GM12878 (cell line): ENCODE results near the gene HGS. TPM values are rescaled to one million over a fixed set of nuclear protein-coding genes. Genes with fewer than 3 reads are reported as not detected.

ENCODE experiments used
- BCL11A ChIP-seq: IDR thresholded peaks from 2 replicates; pipeline ENCODE4 v1.6.1; 2011; ENCODE audit warnings: low read depth, low read length
- BCLAF1 ChIP-seq: fragments of 450-650 bp; IDR thresholded peaks from 2 replicates; pipeline ENCODE4 v1.6.1; 2017; ENCODE audit warnings: antibody characterized with exemption, mild to moderate bottlenecking, moderate library complexity
- BRCA1 ChIP-seq: IDR thresholded peaks from 2 replicates; pipeline ENCODE4 v1.6.1; 2011; ENCODE audit warnings: low read depth, low read length, improper control_type of control experiment
- CBX5 ChIP-seq: sonication (generic); IDR thresholded peaks from 2 replicates; pipeline ENCODE4 v1.6.1; 2016; ENCODE audit warnings: low read depth, moderate library complexity, mild to moderate bottlenecking, inconsistent platforms
- CEBPB ChIP-seq, 2 experiments: fragments of 150-350 bp in 1 of 2; IDR thresholded peaks; 2 replicates each; pipeline ENCODE4 v1.6.1; 2012 to 2014; ENCODE audit warnings: low read depth in 2 of 2, low read length in 2 of 2, borderline replicate concordance in 1 of 2, inconsistent platforms in 1 of 2
- DPF2 ChIP-seq: fragments of 450-650 bp; IDR thresholded peaks from 2 replicates; pipeline ENCODE4 v1.6.1; 2017; ENCODE audit warnings: mild to moderate bottlenecking
- ESRRA ChIP-seq: IDR thresholded peaks from 2 replicates; pipeline ENCODE4 v1.6.1; 2012; ENCODE audit warnings: mild to moderate bottlenecking, low read length, improper control_type of control experiment
- GATAD2B ChIP-seq: fragments of 450-650 bp; conservative IDR thresholded peaks from 2 replicates; pipeline ENCODE4 v1.6.1; 2017; ENCODE audit warnings: low read depth, mild to moderate bottlenecking, moderate library complexity
- IKZF1 ChIP-seq: fragments of 450-650 bp; conservative IDR thresholded peaks from 2 replicates; pipeline ENCODE4 v1.6.1; 2017; ENCODE audit warnings: antibody characterized with exemption, mild to moderate bottlenecking
- IKZF2 ChIP-seq, 2 experiments: fragments of 450-650 bp; IDR thresholded peaks; 2 replicates each; pipeline ENCODE4 v1.6.1; 2017; ENCODE audit warnings: mild to moderate bottlenecking in 2 of 2, moderate library complexity in 2 of 2
- KAT2A ChIP-seq: conservative IDR thresholded peaks from 2 replicates; pipeline ENCODE4 v1.6.1; 2011; ENCODE audit warnings: low read depth, low read length; ENCODE audit not compliant: control insufficient read depth
- LARP7 ChIP-seq: fragments of 450-650 bp; IDR thresholded peaks from 2 replicates; pipeline ENCODE4 v1.6.1; 2017; ENCODE audit warnings: mild to moderate bottlenecking
- NFIC ChIP-seq: IDR thresholded peaks from 2 replicates; pipeline ENCODE4 v1.6.1; 2012; ENCODE audit warnings: low read depth, mild to moderate bottlenecking, inconsistent platforms, low read length, moderate library complexity
- POLR2AphosphoS5 ChIP-seq: IDR thresholded peaks from 2 replicates; pipeline ENCODE4 v1.6.1; 2011; ENCODE audit warnings: mild to moderate bottlenecking, low read length, inconsistent platforms
- RELA ChIP-seq: fragments of 450-650 bp; IDR thresholded peaks from 2 replicates; pipeline ENCODE4 v1.8.0; 2014; ENCODE audit warnings: borderline replicate concordance; ENCODE audit not compliant: partially characterized antibody
- SIN3A ChIP-seq: IDR thresholded peaks from 2 replicates; pipeline ENCODE4 v1.6.1; 2012; ENCODE audit warnings: low read depth, low read length, improper control_type of control experiment
- TBL1XR1 ChIP-seq: IDR thresholded peaks from 2 replicates; pipeline ENCODE4 v1.6.1; 2012; ENCODE audit warnings: low read depth, low read length, improper control_type of control experiment
- TCF3 ChIP-seq: IDR thresholded peaks from 2 replicates; pipeline ENCODE4 v1.6.1; 2012; ENCODE audit warnings: low read depth, mild to moderate bottlenecking, low read length, borderline replicate concordance; ENCODE audit not compliant: insufficient read depth
- ZBTB4 ChIP-seq: fragments of 450-650 bp; formaldehyde crosslinking; IDR thresholded peaks from 2 replicates; pipeline ENCODE4 v1.4.0; 2022; ENCODE audit warnings: mild to moderate bottlenecking, moderate library complexity
- ZZZ3 ChIP-seq: IDR thresholded peaks from 2 replicates; pipeline ENCODE4 v1.6.1; 2011; ENCODE audit warnings: low read depth; ENCODE audit not compliant: control insufficient read depth, insufficient read length
- polyA plus RNA-seq, 11 experiments: library from polyadenylated mRNA; depleted of rRNA in 4 of 11; unstranded in 6 of 11; stranded (reverse) in 5 of 11; fragments of >200 nt; fragmentation: Nextera tagmentation in 4 of 11; fragmentation: Illumina TruSeq in 1 of 11; extraction: Ambion mirVana in 4 of 11; extraction: Trizol in 1 of 11; gene quantifications; 1 replicate in 1 of 11; 2 replicates in 10 of 11; pipeline versions ENCODE4 v1.2.1 to v1.2.3, GENCODE V29; 2011 to 2016; ENCODE audit warnings: inconsistent platforms in 2 of 11, missing spikeins in 2 of 11, low read depth in 1 of 11
- total RNA-seq, 4 experiments: library from RNA; depleted of rRNA in 3 of 4; stranded (reverse); fragments of >200 nt in 3 of 4; fragmentation: Illumina TruSeq in 1 of 4; extraction: Trizol in 1 of 4; gene quantifications; 2 replicates each; pipeline versions ENCODE4 v1.2.1 to v1.2.3, GENCODE V29; 2013 to 2021
- TF ChIP-seq, protein P1 (sequence below): IDR thresholded peaks from 2 replicates; pipeline ENCODE4 v1.6.1; 2012; ENCODE audit warnings: mild to moderate bottlenecking, low read depth, low read length

The HGS gene
- total and polyA plus RNA-seq, 10 of the 15 experiments (the other 5 are each of a cell fraction or from before 2014, with no cell fraction given), result 2.2 to 85.6 (median 55.3) TPM

DNA sequence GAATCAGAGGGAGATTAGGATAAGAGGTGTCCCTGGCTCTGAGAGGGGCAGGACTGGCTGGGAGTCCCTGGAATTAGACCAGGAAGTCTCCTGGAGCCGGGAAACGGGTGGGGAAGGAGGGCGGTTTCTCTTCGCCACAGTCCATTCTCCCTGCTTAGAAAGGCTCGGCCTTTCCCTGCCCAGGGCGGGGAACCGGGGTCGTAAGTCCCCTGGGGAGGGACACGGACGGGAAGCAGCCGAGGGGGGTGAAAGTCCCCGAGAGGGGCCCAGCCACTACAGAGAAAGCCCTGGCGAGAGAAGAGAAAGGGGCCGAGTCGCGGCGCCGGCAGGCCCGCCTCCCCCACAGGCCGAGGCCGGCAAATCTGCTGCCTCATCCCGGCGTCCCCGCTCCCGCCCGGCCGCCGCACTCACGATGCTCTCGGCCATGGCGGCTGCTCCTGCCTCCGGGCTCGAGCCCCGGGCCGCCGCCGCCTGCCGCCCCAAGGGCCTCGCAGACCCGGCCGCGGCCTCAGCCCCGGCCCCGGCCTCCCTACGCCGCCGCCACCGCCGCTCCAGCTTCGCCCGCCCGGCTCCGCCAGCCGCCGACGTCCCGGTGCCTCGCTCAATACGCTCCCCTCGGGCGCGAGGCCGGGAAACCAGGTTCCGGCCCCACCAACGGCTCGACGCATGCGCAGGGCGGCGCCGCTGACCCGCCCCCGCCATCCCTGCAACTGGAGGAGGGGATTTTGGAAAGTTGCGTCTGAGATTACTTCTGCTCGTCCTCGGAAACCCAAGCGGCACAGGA lies 47.1 kb upstream of the HGS start, which contains the start of the genes NPLOC4 and TSPAN10 (continued):
- peak; percentile 98 for TF ChIP-seq GATAD2B
- peak; percentile 97 for TF ChIP-seq IKZF1
- peak in 1 of 2 experiments; percentile 63; a peak in 1 of 4 replicates for TF ChIP-seq IKZF2 (IDR thresholded peaks at IDR 0.05)
- TF ChIP-seq POLR2AphosphoS5, result peak; percentile 68; the same call in 1 of the 2 replicates
- no peak for TF ChIP-seq ZBTB4 (CRISPR knock-in tag)
- peak; percentile 75 for TF ChIP-seq DPF2
- peak; percentile 100 for TF ChIP-seq LARP7
- 0 out of 2 replicates have a peak, but pooled peaks have one; percentile 57 for TF ChIP-seq BCLAF1
- TF ChIP-seq BCL11A, result no peak
- no peak for TF ChIP-seq BRCA1
- TF ChIP-seq ZZZ3, result no peak
- TF ChIP-seq TBL1XR1, result no peak
- peak; percentile 89 for TF ChIP-seq RELA
- TF ChIP-seq NFIC, result no peak
- TF ChIP-seq, protein P1, sequence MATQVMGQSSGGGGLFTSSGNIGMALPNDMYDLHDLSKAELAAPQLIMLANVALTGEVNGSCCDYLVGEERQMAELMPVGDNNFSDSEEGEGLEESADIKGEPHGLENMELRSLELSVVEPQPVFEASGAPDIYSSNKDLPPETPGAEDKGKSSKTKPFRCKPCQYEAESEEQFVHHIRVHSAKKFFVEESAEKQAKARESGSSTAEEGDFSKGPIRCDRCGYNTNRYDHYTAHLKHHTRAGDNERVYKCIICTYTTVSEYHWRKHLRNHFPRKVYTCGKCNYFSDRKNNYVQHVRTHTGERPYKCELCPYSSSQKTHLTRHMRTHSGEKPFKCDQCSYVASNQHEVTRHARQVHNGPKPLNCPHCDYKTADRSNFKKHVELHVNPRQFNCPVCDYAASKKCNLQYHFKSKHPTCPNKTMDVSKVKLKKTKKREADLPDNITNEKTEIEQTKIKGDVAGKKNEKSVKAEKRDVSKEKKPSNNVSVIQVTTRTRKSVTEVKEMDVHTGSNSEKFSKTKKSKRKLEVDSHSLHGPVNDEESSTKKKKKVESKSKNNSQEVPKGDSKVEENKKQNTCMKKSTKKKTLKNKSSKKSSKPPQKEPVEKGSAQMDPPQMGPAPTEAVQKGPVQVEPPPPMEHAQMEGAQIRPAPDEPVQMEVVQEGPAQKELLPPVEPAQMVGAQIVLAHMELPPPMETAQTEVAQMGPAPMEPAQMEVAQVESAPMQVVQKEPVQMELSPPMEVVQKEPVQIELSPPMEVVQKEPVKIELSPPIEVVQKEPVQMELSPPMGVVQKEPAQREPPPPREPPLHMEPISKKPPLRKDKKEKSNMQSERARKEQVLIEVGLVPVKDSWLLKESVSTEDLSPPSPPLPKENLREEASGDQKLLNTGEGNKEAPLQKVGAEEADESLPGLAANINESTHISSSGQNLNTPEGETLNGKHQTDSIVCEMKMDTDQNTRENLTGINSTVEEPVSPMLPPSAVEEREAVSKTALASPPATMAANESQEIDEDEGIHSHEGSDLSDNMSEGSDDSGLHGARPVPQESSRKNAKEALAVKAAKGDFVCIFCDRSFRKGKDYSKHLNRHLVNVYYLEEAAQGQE, result no peak; the same call in 1 of the 2 replicates
- no peak; the same call in 1 of the 2 replicates for TF ChIP-seq CBX5
- TF ChIP-seq CEBPB (IDR thresholded peaks at IDR 0.05; ENCODE audit: borderline replicate concordance in 1 of 2, low read depth in 2 of 2, low read length in 2 of 2), result no peak
- peak; percentile 73; the same call in 1 of the 2 replicates for TF ChIP-seq SIN3A
- no peak for TF ChIP-seq KAT2A
- no peak; the same call in 1 of the 2 replicates for TF ChIP-seq ESRRA
- peak; percentile 79 for TF ChIP-seq TCF3
